Common myeloid progenitor, CD34-positive (primary cell): ENCODE measurements around the gene SENP2.
"Not testable (repeated sequence)": the region's sequence is repeated elsewhere in the genome, so short reads cannot be mapped to it uniquely, and the experiment has no call there.

Experiments
- CTCF ChIA-PET: fragments of 350-600 bp; sonication (Branson Sonifier 250); formaldehyde crosslinking; loops from one replicate; lab custom pipeline; 2021; ENCODE audit warnings: antibody characterized with exemption; lab: Charles Lee
- POLR2A ChIA-PET: fragments of 350-600 bp; sonication (Branson Sonifier 250); formaldehyde crosslinking; loops from one replicate; lab custom pipeline; 2021; ENCODE audit warnings: antibody characterized with exemption; lab: Charles Lee
- DNase-seq, 3 donors: peaks; one replicate each; pipeline versions ENCODE4 v3.0.0 to v3.0.0-alpha.2; 2013
- H3K27ac ChIP-seq, 2 experiments: 1 replicate in 1 of 2; 2 replicates in 1 of 2; pipeline ENCODE4 v1.7.0; 2013; ENCODE audit warnings: inconsistent platforms in 2 of 2, low read length in 2 of 2, mild to moderate bottlenecking in 2 of 2, low read depth in 1 of 2, moderate library complexity in 1 of 2; ENCODE audit not compliant: severe bottlenecking in 2 of 2, insufficient read depth in 1 of 2, poor library complexity in 1 of 2
- H3K27me3 ChIP-seq, 5 experiments: replicated peaks in 2 of 5; 1 replicate in 3 of 5; 2 replicates in 2 of 5; pipeline versions ENCODE4 v1.6.1 to v1.7.0; 2013; ENCODE audit warnings: low read length in 4 of 5, mild to moderate bottlenecking in 2 of 5, moderate library complexity in 2 of 5, inconsistent platforms in 1 of 5; ENCODE audit not compliant: insufficient read depth in 5 of 5, control insufficient read depth in 4 of 5
- H3K36me3 ChIP-seq, 4 experiments: 1 replicate in 2 of 4; 2 replicates in 2 of 4; pipeline versions ENCODE4 v1.6.1 to v1.7.0; 2013; ENCODE audit warnings: low read length in 3 of 4, control low read depth in 1 of 4, mild to moderate bottlenecking in 1 of 4; ENCODE audit not compliant: control insufficient read depth in 4 of 4, insufficient read depth in 4 of 4
- H3K4me1 ChIP-seq, 4 experiments: 1 replicate in 3 of 4; 2 replicates in 1 of 4; pipeline versions ENCODE4 v1.6.1 to v1.7.1; 2013; ENCODE audit warnings: low read length in 3 of 4, mild to moderate bottlenecking in 3 of 4, control low read depth in 1 of 4, inconsistent platforms in 1 of 4, moderate library complexity in 1 of 4; ENCODE audit not compliant: control insufficient read depth in 4 of 4, insufficient read depth in 4 of 4; ENCODE audit errors: control extremely low read depth in 1 of 4
- H3K4me3 ChIP-seq, 7 experiments: 1 replicate in 4 of 7; 2 replicates in 3 of 7; pipeline versions ENCODE4 v1.5.1 to v1.7.0; 2013; ENCODE audit warnings: mild to moderate bottlenecking in 7 of 7, low read length in 6 of 7, moderate library complexity in 6 of 7, inconsistent platforms in 2 of 7, low read depth in 2 of 7, control low read depth in 1 of 7; ENCODE audit not compliant: insufficient read depth in 4 of 7, control insufficient read depth in 1 of 7; ENCODE audit errors: extremely low read depth in 1 of 7
- H3K9me3 ChIP-seq, 5 experiments: 1 replicate in 4 of 5; 2 replicates in 1 of 5; pipeline versions ENCODE4 v1.6.1 to v1.7.1; 2013; ENCODE audit warnings: low read length in 4 of 5, mild to moderate bottlenecking in 2 of 5, inconsistent platforms in 1 of 5, low read depth in 1 of 5, moderate library complexity in 1 of 5; ENCODE audit not compliant: control insufficient read depth in 4 of 5, insufficient read depth in 2 of 5; ENCODE audit errors: control extremely low read depth in 1 of 5
- WGBS: methylation state at CpG from one replicate; pipeline ENCODE4 v1.1.5; 2013; ENCODE audit not compliant: insufficient coverage; 5-methylcytosine and 5-hydroxymethylcytosine counted together

SENP2 gene

DNA sequence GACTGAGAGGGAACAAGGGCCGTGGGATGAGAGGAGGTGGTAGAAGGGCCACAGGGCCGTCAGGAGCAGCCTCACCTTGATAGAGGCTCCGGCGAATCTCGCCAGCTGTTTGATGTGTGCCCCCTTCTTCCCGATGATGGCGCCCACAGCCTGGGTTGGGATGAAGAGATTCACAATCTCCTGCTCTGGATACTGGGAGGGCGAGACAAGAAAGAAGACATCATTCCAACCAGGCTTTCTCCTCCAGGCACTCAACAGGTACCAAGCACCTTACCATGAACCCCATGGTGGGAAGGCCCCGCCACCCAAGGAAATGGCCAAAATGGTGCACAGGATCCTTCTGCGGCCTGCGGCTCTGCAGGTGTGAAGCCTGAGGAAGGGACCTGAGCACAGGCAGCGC is 71.1 kb downstream of the SENP2 start:
- no peak for DNase-seq
- ChIA-PET POLR2A (interaction anchor here (0.5 kb wide), 1 partner anchor 877 kb away, joined by 3 read pairs; no protein-coding TSS in a partner anchor), CTCF (interaction anchor here (1.1 to 4.5 kb wide), 4 partner anchors 13 to 321 kb away, joined by 3 to 21 read pairs (median 3); no protein-coding TSS in a partner anchor)
- Histone ChIP-seq H3K4me1 (peaks cover 0 to 4% (median 0%) of the 10 kb centered on the region in 4 experiments), H3K4me3 (no peak overlapping the region), H3K9me3 (no peaks in the 10 kb centered on the region), H3K36me3 (peaks cover 2 to 68% (median 50%) of the 10 kb centered on the region in 4 experiments), H3K27ac (no peak overlapping the region), H3K27me3 (no peaks in the 10 kb centered on the region)
- WGBS = 99% methylated on average over 10 of the region's 12 CpGs

DNA sequence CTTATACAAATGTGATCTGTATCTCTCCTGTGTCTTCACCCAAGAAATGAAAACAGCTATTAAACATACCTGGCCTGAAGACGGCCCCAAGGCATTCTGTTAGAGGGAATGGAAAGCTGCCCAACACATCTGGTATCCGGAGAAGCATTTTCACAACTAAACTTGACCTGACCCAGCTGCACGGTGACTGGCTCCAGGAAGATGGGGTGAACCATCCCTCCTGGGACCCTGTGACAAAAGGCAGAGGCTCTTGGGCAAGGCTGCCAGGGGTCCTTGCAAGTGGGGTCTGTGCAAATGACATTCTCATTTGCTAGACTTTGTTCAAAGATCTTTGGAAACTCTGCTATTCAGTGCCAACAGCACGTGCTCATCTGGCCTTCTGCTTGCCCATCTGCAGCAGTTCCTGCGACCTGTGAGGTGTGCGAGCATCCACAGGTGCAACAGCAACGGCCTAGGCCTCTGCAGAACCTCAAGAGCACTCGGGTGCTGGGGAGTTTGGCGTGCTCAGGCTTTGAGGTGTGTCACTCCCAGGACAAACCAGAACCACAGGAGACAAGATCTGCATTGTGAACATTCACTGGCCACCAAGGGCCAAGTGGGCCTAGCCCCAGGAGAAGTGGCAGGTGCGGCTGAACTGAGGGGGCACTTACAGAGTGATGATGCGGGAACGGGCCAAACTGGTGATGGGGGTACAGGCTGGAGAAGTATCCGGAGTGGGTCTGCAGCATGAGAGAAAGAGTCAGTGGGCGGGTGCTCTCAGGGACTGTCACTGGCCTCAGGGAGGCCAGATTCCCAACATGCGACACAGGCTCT is 71.8 kb downstream of the SENP2 start:
- Histone ChIP-seq H3K9me3 (no peaks in the 10 kb centered on the region), H3K27me3 (no peaks in the 10 kb centered on the region), H3K4me3 (no peak overlapping the region), H3K4me1 (peaks cover 0 to 4% (median 0%) of the 10 kb centered on the region in 4 experiments), H3K27ac (no peak overlapping the region), H3K36me3 (peaks cover 2 to 64% (median 45%) of the 10 kb centered on the region in 4 experiments)
- ChIA-PET CTCF (interaction anchor here (1.1 to 5.3 kb wide), 5 partner anchors 13 to 320 kb away, joined by 3 to 50 read pairs (median 17); no protein-coding TSS in a partner anchor), POLR2A (interaction anchor here (0.5 kb wide), 1 partner anchor 876 kb away, joined by 3 read pairs; no protein-coding TSS in a partner anchor)
- WGBS = 97% methylated on average over 15 of the region's 15 CpGs
- no peak for DNase-seq

DNA sequence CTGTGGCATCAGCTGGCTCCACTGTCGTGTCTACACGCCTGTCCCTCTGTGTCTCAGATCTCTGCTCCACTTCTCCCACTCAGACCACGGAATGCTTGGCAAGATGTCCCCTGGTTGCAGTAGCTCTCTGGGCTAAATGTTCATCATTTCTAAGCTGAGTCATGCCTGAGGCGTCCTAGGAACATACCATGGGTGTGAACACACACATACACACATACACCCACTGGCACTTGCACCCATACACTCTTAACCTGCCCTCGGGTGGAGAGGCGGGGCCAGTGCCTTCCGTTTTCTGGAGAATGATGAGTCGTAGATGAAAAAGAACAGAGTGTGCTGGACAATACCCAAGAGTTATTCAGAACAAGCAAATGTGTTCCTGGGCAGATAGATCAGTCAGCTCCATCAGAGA is 72.4 kb downstream of the SENP2 start:
- no peaks in the 10 kb centered on the region for H3K9me3 ChIP-seq
- H3K4me3 ChIP-seq = no peak overlapping the region
- peaks cover 3 to 63% (median 48%) of the 10 kb centered on the region in 4 experiments for H3K36me3 ChIP-seq
- H3K27ac ChIP-seq = no peak overlapping the region
- POLR2A ChIA-PET = interaction anchor here (0.6 kb wide), 1 partner anchor 460 kb away, joined by 3 read pairs; no protein-coding TSS in a partner anchor
- 97% methylated on average over 5 of the region's 8 CpGs for WGBS
- H3K4me1 ChIP-seq = peaks cover 0 to 4% (median 0%) of the 10 kb centered on the region in 4 experiments
- CTCF ChIA-PET = interaction anchor here (0.6 to 5.3 kb wide), 7 partner anchors 11 to 320 kb away, joined by 3 to 50 read pairs (median 4); no protein-coding TSS in a partner anchor
- H3K27me3 ChIP-seq = no peaks in the 10 kb centered on the region
- DNase-seq = no peak

DNA sequence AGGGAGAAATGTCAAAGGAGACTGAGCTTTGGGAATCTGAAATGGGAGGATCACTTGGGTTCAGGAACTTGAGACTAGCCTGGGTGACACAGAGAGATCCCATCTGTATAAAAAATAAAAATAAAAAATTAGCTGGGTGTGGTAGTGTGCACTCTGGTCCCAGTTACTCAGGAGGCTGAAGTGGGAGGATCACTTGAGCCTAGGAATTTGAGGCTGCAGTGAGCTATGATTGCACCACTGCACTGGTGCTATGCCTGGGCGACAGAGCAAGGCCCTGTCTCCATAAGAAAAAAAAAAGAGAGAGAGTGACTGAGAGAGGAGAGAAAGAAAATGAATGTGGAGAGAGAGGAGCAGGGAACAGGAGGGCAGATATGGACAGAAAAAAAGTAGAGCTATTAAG is 72.8 kb downstream of the SENP2 start:
- Histone ChIP-seq H3K4me1 (peaks cover 0 to 4% (median 0%) of the 10 kb centered on the region in 4 experiments), H3K4me3 (no peak overlapping the region), H3K27ac (no peak overlapping the region), H3K36me3 (peaks cover 5 to 64% (median 48%) of the 10 kb centered on the region in 4 experiments), H3K9me3 (peaks cover 0 to 2% (median 0%) of the 10 kb centered on the region in 5 experiments), H3K27me3 (no peaks in the 10 kb centered on the region)
- ChIA-PET CTCF (interaction anchor here (0.6 to 5.3 kb wide), 9 partner anchors 11 to 319 kb away, joined by 3 to 50 read pairs (median 7); no protein-coding TSS in a partner anchor), POLR2A (interaction anchor here (0.6 to 0.7 kb wide), 3 partner anchors 176 to 460 kb away, joined by 3 to 5 read pairs (median 4); no protein-coding TSS in a partner anchor)
- DNase-seq = no peak
- WGBS = 100% methylated on average over 1 of the region's 1 CpG

DNA sequence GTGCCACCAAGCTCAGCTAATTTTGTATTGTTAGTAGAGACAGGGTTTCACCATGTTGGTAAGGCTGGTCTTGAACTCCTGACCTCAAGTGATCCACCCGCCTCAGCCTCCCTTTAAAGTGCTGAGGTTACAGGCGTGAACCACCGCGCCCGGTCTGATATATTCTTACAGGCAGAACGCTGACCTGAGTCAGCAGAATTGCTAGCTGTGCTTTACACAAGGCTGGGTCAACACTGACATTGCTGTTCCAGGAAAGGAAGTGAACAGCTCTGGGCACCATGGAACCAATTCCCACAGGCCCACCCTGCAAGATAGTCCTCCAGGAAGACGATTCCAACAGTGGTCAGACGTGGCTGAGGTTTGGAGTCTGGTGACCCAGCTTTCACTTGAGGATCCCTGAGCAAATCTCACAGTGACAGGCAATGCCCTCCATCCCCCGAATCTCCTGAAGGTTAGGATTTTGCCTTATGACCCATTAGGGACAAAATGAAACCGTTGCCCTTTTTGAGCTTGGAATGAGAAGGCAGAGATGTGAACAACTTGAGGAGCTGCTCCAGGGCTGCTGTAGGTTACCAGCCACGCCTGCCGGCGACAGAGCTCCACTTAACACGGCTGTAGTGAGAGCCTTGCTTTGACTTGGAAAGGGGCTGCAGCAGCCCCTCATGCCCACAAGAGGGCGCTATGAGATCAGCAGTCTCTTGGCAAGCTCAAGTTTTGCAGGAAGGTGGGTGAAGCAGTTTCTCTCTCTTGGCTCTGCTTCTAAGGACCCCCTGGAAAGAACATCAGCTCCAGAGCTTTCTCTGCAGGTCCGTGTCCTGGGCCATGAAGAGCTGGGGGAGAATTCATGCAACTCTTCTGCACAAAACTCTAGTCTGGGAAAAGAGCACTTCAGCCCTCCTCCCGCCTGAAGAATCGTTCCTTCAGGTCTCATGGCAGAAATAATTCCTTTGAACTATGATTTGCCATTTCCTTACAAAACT is 74.1 kb downstream of the SENP2 start:
- peaks cover 0 to 4% (median 0%) of the 10 kb centered on the region in 4 experiments for H3K4me1 ChIP-seq
- POLR2A ChIA-PET = no interaction called here
- H3K27me3 ChIP-seq = no peaks in the 10 kb centered on the region
- WGBS = 42% methylated on average over 13 of the region's 18 CpGs
- no peak overlapping the region for H3K27ac ChIP-seq
- H3K4me3 ChIP-seq = no peak overlapping the region
- DNase-seq = peak; percentile 81 to 90 (median 88)
- H3K9me3 ChIP-seq = peaks cover 0 to 4% (median 0%) of the 10 kb centered on the region in 5 experiments
- H3K36me3 ChIP-seq = peaks cover 5 to 63% (median 43%) of the 10 kb centered on the region in 4 experiments
- CTCF ChIA-PET = interaction anchor here (0.6 to 5.3 kb wide), 52 partner anchors 8 to 599 kb away, joined by 3 to 50 read pairs (median 4); partner anchors contain the start of gene TRA2B

DNA sequence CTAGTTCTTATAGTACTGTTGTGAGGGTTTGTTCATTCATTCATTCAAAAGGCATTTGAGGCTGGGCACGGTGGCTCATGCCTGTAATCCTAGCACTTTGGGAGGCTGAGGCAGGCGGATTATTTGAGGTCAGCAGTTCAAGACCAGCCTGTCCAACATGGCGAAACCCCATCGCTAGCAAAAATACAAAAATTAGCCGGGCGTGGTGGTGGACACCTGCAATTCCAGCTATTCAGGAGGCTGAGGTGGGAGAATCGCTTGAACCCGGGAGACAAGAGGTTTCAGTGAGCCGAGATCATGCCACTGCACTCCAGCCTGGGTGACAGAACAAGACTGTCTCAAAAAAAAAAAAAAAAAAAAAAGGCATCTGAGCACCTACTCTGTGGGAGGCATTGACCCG is 75.2 kb downstream of the SENP2 start:
- H3K27ac ChIP-seq, H3K4me3 ChIP-seq, H3K4me1 ChIP-seq, DNase-seq, H3K9me3 ChIP-seq, POLR2A ChIA-PET, H3K27me3 ChIP-seq: not testable (repeated sequence)
- peaks cover 5 to 56% (median 33%) of the 10 kb centered on the region in 4 experiments for H3K36me3 ChIP-seq
- 94% methylated on average over 9 of the region's 10 CpGs for WGBS
- CTCF ChIA-PET = interaction anchor here (0.7 to 5.3 kb wide), 27 partner anchors 7 to 317 kb away, joined by 3 to 50 read pairs (median 7); no protein-coding TSS in a partner anchor
